HepG2 (cell line): ENCODE results near the gene PTPRD. TPM values are rescaled to one million over a fixed set of nuclear protein-coding genes. Genes with fewer than 3 reads are reported as not detected.

Experiments used
- ATAC-seq: fragments of 200-7000 bp; cut with Tn5 transposase; 3 replicates; pipeline ENCODE4 v1.9.1; 2020; ENCODE audit warnings: mild to moderate bottlenecking, moderate library complexity
- BruUV-seq: library from RNA; stranded (reverse); fragments of 400-500 nt; replicated peaks from 2 replicates; lab custom pipeline; 2021; lab: Mats Ljungman, UMichigan
- CTCF ChIA-PET: fragments of 300-600 bp; formaldehyde crosslinking; extraction: SDS; loops from one replicate; lab custom pipeline; 2021; ENCODE audit warnings: low total read pairs, inconsistent platforms, low intra/inter-chr PET ratio; lab: Yijun Ruan, JAX
- POLR2A ChIA-PET: fragments of 350-600 bp; sonication (Branson Sonifier 250); formaldehyde crosslinking; loops from one replicate; lab custom pipeline; 2020; ENCODE audit warnings: antibody characterized with exemption, inconsistent platforms; lab: Yijun Ruan, JAX
- DNase-seq: peaks from one replicate; pipeline ENCODE4 v3.0.0-alpha.2; 2015; ENCODE audit warnings: low spot score
- FAIRE-seq: peaks from 3 replicates; lab custom pipeline; 2011; peaks lifted over from hg19 to GRCh38; lab: Jason Lieb, UNC
- H2AFZ ChIP-seq: one replicate; pipeline ENCODE4 v1.6.1; 2011; ENCODE audit warnings: low read length, inconsistent platforms
- H3K27ac ChIP-seq: fragments of 300-600 bp; 3 replicates; pipeline ENCODE4 v1.8.0; 2011; ENCODE audit warnings: mixed run types, mild to moderate bottlenecking, mixed read lengths, low read length, inconsistent platforms; ENCODE audit not compliant: insufficient read depth; ENCODE audit errors: extremely low read length
- H3K27me3 ChIP-seq, 2 experiments: fragments of 200-600 bp in 1 of 2; 2 replicates in 1 of 2; 3 replicates in 1 of 2; pipeline versions ENCODE4 v1.6.0 to v1.8.0; 2011; ENCODE audit warnings: low read length in 2 of 2, mild to moderate bottlenecking in 2 of 2, moderate library complexity in 2 of 2, inconsistent platforms in 1 of 2; ENCODE audit not compliant: insufficient read depth in 2 of 2, control insufficient read depth in 1 of 2
- H3K36me3 ChIP-seq, 2 experiments: fragments of 200-600 bp in 1 of 2; replicated peaks in 1 of 2; 2 replicates in 1 of 2; 3 replicates in 1 of 2; pipeline versions ENCODE4 v1.5.1 to v1.8.0; 2011; ENCODE audit warnings: low read length in 2 of 2, inconsistent platforms in 1 of 2; ENCODE audit not compliant: insufficient read depth in 2 of 2, control insufficient read depth in 1 of 2
- H3K4me1 ChIP-seq: 2 replicates; pipeline ENCODE4 v1.5.1; 2012; ENCODE audit warnings: low read length, inconsistent platforms; ENCODE audit not compliant: insufficient read depth
- H3K4me2 ChIP-seq: 2 replicates; pipeline ENCODE4 v1.6.0; 2011; ENCODE audit warnings: low read depth, low read length, inconsistent platforms
- H3K4me3 ChIP-seq, 3 experiments: fragments of 200-600 bp in 1 of 3; sonication (generic), shearing (Covaris generic) in 1 of 3; replicated peaks in 1 of 3; 2 replicates each; pipeline ENCODE4 v1.5.1; 2011 to 2016; ENCODE audit warnings: low read length in 3 of 3, inconsistent platforms in 2 of 3, low read depth in 2 of 3, mild to moderate bottlenecking in 2 of 3, control low read depth in 1 of 3, mixed read lengths in 1 of 3; ENCODE audit not compliant: insufficient read depth in 1 of 3
- H3K79me2 ChIP-seq: one replicate; pipeline ENCODE4 v1.6.1; 2011; ENCODE audit warnings: low read length, inconsistent platforms; ENCODE audit not compliant: insufficient read depth
- H3K9ac ChIP-seq: 2 replicates; pipeline ENCODE4 v1.6.0; 2011; ENCODE audit warnings: mild to moderate bottlenecking, low read depth, low read length, inconsistent platforms; ENCODE audit not compliant: insufficient read depth
- H3K9me3 ChIP-seq: 2 replicates; pipeline ENCODE4 v1.5.1; 2012; ENCODE audit warnings: mild to moderate bottlenecking, low read length
- H4K20me1 ChIP-seq: 2 replicates; pipeline ENCODE4 v1.6.0; 2011; ENCODE audit warnings: inconsistent platforms, mild to moderate bottlenecking, low read length, moderate library complexity; ENCODE audit not compliant: insufficient read depth
- HMGXB4 ChIP-seq, 2 experiments: sonication (generic) in 1 of 2; formaldehyde crosslinking in 1 of 2; IDR thresholded peaks; 2 replicates each; pipeline versions ENCODE4 v1.4.0 to v1.6.1; 2018 to 2020; ENCODE audit warnings: missing genetic modification reagents in 2 of 2, borderline replicate concordance in 1 of 2, low read depth in 1 of 2, mild to moderate bottlenecking in 1 of 2, missing biosample characterization in 1 of 2
- MAFF ChIP-seq: IDR thresholded peaks from 2 replicates; pipeline ENCODE4 v1.6.1; 2011; ENCODE audit warnings: low read depth, low read length, improper control_type of control experiment
- MAFK ChIP-seq, 2 experiments: IDR thresholded peaks in 1 of 2; conservative IDR thresholded peaks in 1 of 2; 2 replicates each; pipeline ENCODE4 v1.6.1; 2011; ENCODE audit warnings: improper control_type of control experiment in 2 of 2, low read length in 2 of 2
- RARG ChIP-seq: sonication (generic); formaldehyde crosslinking; IDR thresholded peaks from 2 replicates; pipeline ENCODE4 v1.4.0; 2020; ENCODE audit warnings: low read depth, mild to moderate bottlenecking, missing genetic modification reagents
- SMARCE1 ChIP-seq: fragments of 450-650 bp; IDR thresholded peaks from 2 replicates; pipeline ENCODE4 v1.6.1; 2017; ENCODE audit warnings: borderline replicate concordance
- ZNF773 ChIP-seq: sonication (generic); formaldehyde crosslinking; IDR thresholded peaks from 2 replicates; pipeline ENCODE4 v1.4.0; 2020; ENCODE audit warnings: missing genetic modification reagents, borderline replicate concordance
- ZNF891 ChIP-seq: sonication (generic); formaldehyde crosslinking; IDR thresholded peaks from 2 replicates; pipeline ENCODE4 v1.5.0; 2020; ENCODE audit warnings: mild to moderate bottlenecking, missing genetic modification reagents
- WGBS: methylation state at CpG from one replicate; pipeline ENCODE4 v1.1.6; 2017; ENCODE audit warnings: low lambda C conversion rate; 5-methylcytosine and 5-hydroxymethylcytosine counted together
- in situ Hi-C: cut with HindIII; loops from 2 replicates; pipeline ENCODE4 v1.10.0; 2017; ENCODE audit warnings: low pct_unique_long_range_greater_than_20kb; ENCODE audit not compliant: extremely low pct_ligation_motif_present
- intact Hi-C: fragments of 100-400 bp; cut with micrococcal nuclease; formaldehyde crosslinking; loops from one replicate; pipeline ENCODE4 v1.10.0; 2022; ENCODE audit not compliant: unreplicated experiment
- polyA plus RNA-seq, 8 experiments: library from polyadenylated mRNA; depleted of rRNA in 3 of 8; stranded (reverse) in 7 of 8; unstranded in 1 of 8; fragments of >200 nt; fragmentation: Illumina TruSeq in 4 of 8; extraction: Trizol in 4 of 8; gene quantifications; 2 replicates each; pipeline versions ENCODE4 v1.2.1 to v1.2.3, GENCODE V29; 2011 to 2016; ENCODE audit warnings: low read depth in 4 of 8, missing spikeins in 1 of 8, mixed read lengths in 1 of 8; ENCODE audit not compliant: insufficient read depth in 1 of 8
- total RNA-seq, 5 experiments: library from RNA; depleted of rRNA; stranded (reverse); fragments of >200 nt; fragmentation: Illumina TruSeq; extraction: Trizol; gene quantifications; 2 replicates each; pipeline ENCODE4 v1.2.3, GENCODE V29; 2016; ENCODE audit warnings: low read depth in 1 of 5

PTPRD gene
- total and polyA plus RNA-seq, 2 of the 13 experiments (the other 11 are each of a cell fraction or from before 2014, with no cell fraction given) = 0.05 TPM; not detected in 1

GRCh38 chr9:10250219-10250618 lies 362.6 kb downstream of the PTPRD start (continued):
- TF ChIP-seq HMGXB4 (CRISPR knock-in tag; IDR thresholded peaks at IDR 0.05; ENCODE audit: borderline replicate concordance in 1 of 2, low read depth in 1 of 2) (no peak), SMARCE1 (no peak), ZNF773 (no peak)

GRCh38 chr9:10248890-10249289 lies 363.9 kb downstream of the PTPRD start:
- in situ Hi-C loops (no loop called here), intact Hi-C loops (no loop called here)
- POLR2A ChIA-PET = no interaction called here
- BruUV-seq = no TSS peak
- no peak for ATAC-seq
- no peak overlapping the region for H3K27ac ChIP-seq
- H4K20me1 ChIP-seq = no peaks in the 10 kb centered on the region
- H3K4me1 ChIP-seq = no peaks in the 10 kb centered on the region
- H2AFZ ChIP-seq = no peak overlapping the region
- no peak overlapping the region for H3K9ac ChIP-seq
- no peak overlapping the region for H3K4me2 ChIP-seq
- TF ChIP-seq MAFK (conservative IDR thresholded peaks at IDR 0.05 in 1 of 2, IDR thresholded peaks at IDR 0.05 in 1 of 2; ENCODE audit: low read length in 2 of 2) = peak; percentile 52 to 82
- no peak for TF ChIP-seq ZNF891 (CRISPR knock-in tag)
- TF ChIP-seq MAFF = peak; percentile 71
- no peak for TF ChIP-seq RARG
- TF ChIP-seq, all 625 proteins: peak for 2
- H3K79me2 ChIP-seq = no peaks in the 10 kb centered on the region
- no peak for FAIRE-seq
- CTCF ChIA-PET = no interaction called here
- H3K36me3 ChIP-seq = no peaks in the 10 kb centered on the region
- H3K4me3 ChIP-seq = no peak overlapping the region
- H3K9me3 ChIP-seq = no peaks in the 10 kb centered on the region
- WGBS = 0% methylated on average over 1 of the region's 1 CpG
- no peak for DNase-seq
- no peaks in the 10 kb centered on the region for H3K27me3 ChIP-seq
